HEK293 (cell line): Measurements from ENCODE around the gene WDHD1.

Source experiments
- CTCF ChIA-PET: fragments of 350-600 bp; formaldehyde crosslinking; extraction: SDS; loops from one replicate; lab custom pipeline; 2021; ENCODE audit warnings: antibody characterized with exemption; lab: Yijun Ruan, JAX
- POLR2A ChIA-PET: fragments of 300-600 bp; formaldehyde crosslinking; extraction: SDS; loops from one replicate; lab custom pipeline; 2020; ENCODE audit warnings: antibody characterized with exemption, inconsistent platforms; lab: Yijun Ruan, JAX
- H3K27ac ChIP-seq: fragments of 200-500 bp; sonication (Bioruptor generic); 2 replicates; pipeline ENCODE4 v1.5.1; 2014; ENCODE audit warnings: low read depth, low read length, control low read depth, inconsistent platforms; ENCODE audit errors: extremely low read depth
- H3K36me3 ChIP-seq, 2 experiments: fragments of 200-500 bp in 1 of 2; sonication (Bioruptor generic) in 1 of 2; 1 replicate in 1 of 2; 2 replicates in 1 of 2; pipeline ENCODE4 v1.5.1; 2014 to 2017; ENCODE audit warnings: inconsistent platforms in 2 of 2, low read length in 2 of 2; ENCODE audit not compliant: control insufficient read depth in 2 of 2, insufficient read depth in 1 of 2
- H3K4me1 ChIP-seq: fragments of 200-500 bp; sonication (Bioruptor generic); 2 replicates; pipeline ENCODE4 v1.5.1; 2014; ENCODE audit warnings: mild to moderate bottlenecking, low read length, inconsistent platforms; ENCODE audit not compliant: control insufficient read depth, insufficient read depth
- H3K4me3 ChIP-seq: 2 replicates; pipeline ENCODE4 v1.5.1; 2011; ENCODE audit warnings: low read depth, mild to moderate bottlenecking, control low read depth, low read length, moderate library complexity
- H3K9me3 ChIP-seq: fragments of 200-500 bp; sonication (Bioruptor generic); 2 replicates; pipeline ENCODE4 v1.5.1; 2014; ENCODE audit warnings: low read depth, low read length, inconsistent platforms; ENCODE audit not compliant: control insufficient read depth, insufficient read depth
- KLF7 ChIP-seq: fragments of 450-650 bp; formaldehyde crosslinking; IDR thresholded peaks from 2 replicates; pipeline ENCODE4 v1.5.1; 2016; ENCODE audit warnings: missing biosample characterization, missing genetic modification characterization, borderline replicate concordance
- OVOL3 ChIP-seq: fragments of 450-650 bp; formaldehyde crosslinking; IDR thresholded peaks from 2 replicates; pipeline ENCODE4 v1.5.1; 2016; ENCODE audit warnings: missing biosample characterization, missing genetic modification characterization
- YY1 ChIP-seq: fragments of 450-650 bp; formaldehyde crosslinking; IDR thresholded peaks from 2 replicates; pipeline ENCODE4 v1.5.1; 2018; ENCODE audit warnings: missing biosample characterization, missing genetic modification characterization
- YY2 ChIP-seq: fragments of 450-650 bp; formaldehyde crosslinking; IDR thresholded peaks from 2 replicates; pipeline ENCODE4 v1.5.1; 2016; ENCODE audit warnings: missing biosample characterization, missing genetic modification characterization
- ZFP37 ChIP-seq: fragments of 450-650 bp; formaldehyde crosslinking; IDR thresholded peaks from 2 replicates; pipeline ENCODE4 v1.5.1; 2016; ENCODE audit warnings: missing biosample characterization, missing genetic modification characterization
- ZNF121 ChIP-seq: fragments of 450-650 bp; formaldehyde crosslinking; IDR thresholded peaks from 2 replicates; pipeline ENCODE4 v1.5.1; 2016; ENCODE audit warnings: missing biosample characterization, missing genetic modification characterization
- ZNF157 ChIP-seq: fragments of 450-650 bp; formaldehyde crosslinking; IDR thresholded peaks from 2 replicates; pipeline ENCODE4 v1.5.1; 2016; ENCODE audit warnings: missing biosample characterization, missing genetic modification characterization
- ZNF175 ChIP-seq: fragments of 450-650 bp; formaldehyde crosslinking; IDR thresholded peaks from 2 replicates; pipeline ENCODE4 v1.5.1; 2016; ENCODE audit warnings: missing biosample characterization, missing genetic modification characterization
- ZNF214 ChIP-seq: fragments of 450-650 bp; formaldehyde crosslinking; IDR thresholded peaks from 2 replicates; pipeline ENCODE4 v1.5.1; 2017; ENCODE audit warnings: missing biosample characterization, mild to moderate bottlenecking, missing genetic modification characterization, borderline replicate concordance
- ZNF221 ChIP-seq: fragments of 450-650 bp; formaldehyde crosslinking; IDR thresholded peaks from 2 replicates; pipeline ENCODE4 v1.5.1; 2017; ENCODE audit warnings: missing biosample characterization, missing genetic modification characterization, borderline replicate concordance
- ZNF350 ChIP-seq: fragments of 450-650 bp; formaldehyde crosslinking; IDR thresholded peaks from 2 replicates; pipeline ENCODE4 v1.5.0; 2017; ENCODE audit warnings: missing biosample characterization, mild to moderate bottlenecking, missing genetic modification characterization
- ZNF37A ChIP-seq: fragments of 450-650 bp; IDR thresholded peaks from 2 replicates; pipeline ENCODE4 v1.5.1; 2018; ENCODE audit warnings: missing biosample characterization, missing genetic modification characterization
- ZNF473 ChIP-seq: fragments of 450-650 bp; formaldehyde crosslinking; IDR thresholded peaks from 2 replicates; pipeline ENCODE4 v1.5.1; 2017; ENCODE audit warnings: missing biosample characterization, missing genetic modification characterization
- ZNF558 ChIP-seq: fragments of 450-650 bp; formaldehyde crosslinking; IDR thresholded peaks from 2 replicates; pipeline ENCODE4 v1.5.1; 2016; ENCODE audit warnings: missing biosample characterization, missing genetic modification characterization
- ZNF670 ChIP-seq: fragments of 450-650 bp; formaldehyde crosslinking; IDR thresholded peaks from 2 replicates; pipeline ENCODE4 v1.5.1; 2016; ENCODE audit warnings: missing biosample characterization, missing genetic modification characterization, low read depth
- ZNF747 ChIP-seq: fragments of 450-650 bp; formaldehyde crosslinking; IDR thresholded peaks from 2 replicates; pipeline ENCODE4 v1.5.1; 2016; ENCODE audit warnings: missing biosample characterization, missing genetic modification characterization
- ZSCAN30 ChIP-seq: fragments of 450-650 bp; IDR thresholded peaks from 2 replicates; pipeline ENCODE4 v1.5.1; 2018; ENCODE audit warnings: missing biosample characterization, mild to moderate bottlenecking, missing genetic modification characterization, moderate library complexity
- TF ChIP-seq, protein P1 (sequence below): fragments of 450-650 bp; formaldehyde crosslinking; IDR thresholded peaks from 2 replicates; pipeline ENCODE4 v1.5.1; 2016; ENCODE audit warnings: missing biosample characterization, missing genetic modification characterization
- TF ChIP-seq, protein P2 (sequence below): fragments of 450-650 bp; formaldehyde crosslinking; IDR thresholded peaks from 2 replicates; pipeline ENCODE4; 2016; ENCODE audit warnings: missing biosample characterization, missing genetic modification characterization
- TF ChIP-seq, protein P3 (sequence below): fragments of 450-650 bp; formaldehyde crosslinking; IDR thresholded peaks from 2 replicates; pipeline ENCODE4 v1.5.1; 2016; ENCODE audit warnings: missing biosample characterization, missing genetic modification characterization, low read depth
- TF ChIP-seq, protein P4 (sequence below): fragments of 450-650 bp; formaldehyde crosslinking; IDR thresholded peaks from 2 replicates; pipeline ENCODE4 v1.5.1; 2016; ENCODE audit warnings: missing biosample characterization, missing genetic modification characterization
- TF ChIP-seq, protein P5 (sequence below): fragments of 450-650 bp; formaldehyde crosslinking; IDR thresholded peaks from 2 replicates; pipeline ENCODE4 v1.5.1; 2016; ENCODE audit warnings: missing biosample characterization, missing genetic modification characterization
- TF ChIP-seq, protein P6 (sequence below): fragments of 450-650 bp; formaldehyde crosslinking; IDR thresholded peaks from 2 replicates; pipeline ENCODE4 v1.5.1; 2017; ENCODE audit warnings: missing biosample characterization, missing genetic modification characterization

Gene WDHD1

DNA sequence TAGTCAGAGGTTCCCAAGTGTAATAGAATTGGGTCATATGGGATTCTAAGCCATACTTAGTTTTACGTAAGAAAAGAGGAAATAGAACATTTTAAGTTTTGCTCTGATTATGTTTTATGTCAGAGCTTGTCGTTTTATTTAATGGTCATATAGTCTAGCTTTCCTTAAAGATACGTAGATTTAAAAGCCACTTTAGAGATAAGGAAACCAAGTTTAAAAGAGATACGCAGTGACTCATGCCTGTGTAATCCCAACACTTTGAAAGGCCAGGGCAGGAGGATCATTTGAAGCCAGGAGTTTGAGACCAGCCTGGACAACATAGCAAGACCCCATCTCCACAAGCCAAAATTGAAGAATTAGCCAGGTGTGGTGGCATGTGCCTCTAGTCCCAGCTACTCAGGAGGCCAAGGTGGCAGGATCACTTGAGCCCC is 44.1 kb upstream of the WDHD1 start:
- TF ChIP-seq ZSCAN30 (tag by site-specific recombination) = 0 out of 2 replicates have a peak, but pooled peaks have one; percentile 14
- no peak for TF ChIP-seq ZNF350 (tag by site-specific recombination)
- no peak for TF ChIP-seq ZNF221 (tag by site-specific recombination)
- no peak for TF ChIP-seq ZNF558 (tag by site-specific recombination)
- TF ChIP-seq ZNF121 = peak; percentile 99
- no peak for TF ChIP-seq ZNF175 (tag by site-specific recombination)
- Histone ChIP-seq H3K9me3 (no peaks in the 10 kb centered on the region), H3K4me3 (no peak overlapping the region), H3K36me3 (peaks cover 8 to 13% of the 10 kb centered on the region in 2 experiments), H3K4me1 (no peaks in the 10 kb centered on the region), H3K27ac (no peak overlapping the region)
- ChIA-PET CTCF (no interaction called here), POLR2A (interaction anchor here (1.1 kb wide), 1 partner anchor 19 kb away, joined by 3 read pairs; the partner anchor contains the start of gene MAPK1IP1L)

DNA sequence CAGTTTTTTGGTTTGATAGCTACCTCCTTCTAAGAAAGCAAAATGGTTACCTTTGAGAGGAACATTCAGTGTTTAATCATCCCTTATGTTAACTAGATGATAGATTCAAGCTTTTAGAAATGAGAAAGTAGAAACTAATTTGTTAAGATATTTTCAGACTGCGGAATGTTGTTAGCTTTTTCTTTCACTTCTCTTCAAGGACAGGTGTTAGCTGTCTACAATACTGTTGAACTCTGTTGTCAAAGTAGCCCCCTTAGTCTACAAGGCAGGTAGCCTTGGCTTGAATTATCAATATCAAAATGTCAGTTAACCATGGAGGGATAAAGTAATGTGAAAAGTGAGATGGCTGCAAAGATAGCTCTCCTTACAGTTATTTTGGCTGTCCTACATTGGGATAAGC is 39.3 kb upstream of the WDHD1 start:
- Histone ChIP-seq H3K27ac (no peak overlapping the region), H3K4me1 (no peaks in the 10 kb centered on the region), H3K9me3 (no peaks in the 10 kb centered on the region), H3K4me3 (no peak overlapping the region), H3K36me3 (peaks cover 42 to 60% of the 10 kb centered on the region in 2 experiments)
- TF ChIP-seq, protein P1, sequence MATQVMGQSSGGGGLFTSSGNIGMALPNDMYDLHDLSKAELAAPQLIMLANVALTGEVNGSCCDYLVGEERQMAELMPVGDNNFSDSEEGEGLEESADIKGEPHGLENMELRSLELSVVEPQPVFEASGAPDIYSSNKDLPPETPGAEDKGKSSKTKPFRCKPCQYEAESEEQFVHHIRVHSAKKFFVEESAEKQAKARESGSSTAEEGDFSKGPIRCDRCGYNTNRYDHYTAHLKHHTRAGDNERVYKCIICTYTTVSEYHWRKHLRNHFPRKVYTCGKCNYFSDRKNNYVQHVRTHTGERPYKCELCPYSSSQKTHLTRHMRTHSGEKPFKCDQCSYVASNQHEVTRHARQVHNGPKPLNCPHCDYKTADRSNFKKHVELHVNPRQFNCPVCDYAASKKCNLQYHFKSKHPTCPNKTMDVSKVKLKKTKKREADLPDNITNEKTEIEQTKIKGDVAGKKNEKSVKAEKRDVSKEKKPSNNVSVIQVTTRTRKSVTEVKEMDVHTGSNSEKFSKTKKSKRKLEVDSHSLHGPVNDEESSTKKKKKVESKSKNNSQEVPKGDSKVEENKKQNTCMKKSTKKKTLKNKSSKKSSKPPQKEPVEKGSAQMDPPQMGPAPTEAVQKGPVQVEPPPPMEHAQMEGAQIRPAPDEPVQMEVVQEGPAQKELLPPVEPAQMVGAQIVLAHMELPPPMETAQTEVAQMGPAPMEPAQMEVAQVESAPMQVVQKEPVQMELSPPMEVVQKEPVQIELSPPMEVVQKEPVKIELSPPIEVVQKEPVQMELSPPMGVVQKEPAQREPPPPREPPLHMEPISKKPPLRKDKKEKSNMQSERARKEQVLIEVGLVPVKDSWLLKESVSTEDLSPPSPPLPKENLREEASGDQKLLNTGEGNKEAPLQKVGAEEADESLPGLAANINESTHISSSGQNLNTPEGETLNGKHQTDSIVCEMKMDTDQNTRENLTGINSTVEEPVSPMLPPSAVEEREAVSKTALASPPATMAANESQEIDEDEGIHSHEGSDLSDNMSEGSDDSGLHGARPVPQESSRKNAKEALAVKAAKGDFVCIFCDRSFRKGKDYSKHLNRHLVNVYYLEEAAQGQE (tag by site-specific recombination) = no peak
- TF ChIP-seq OVOL3 (tag by site-specific recombination) (no peak), ZNF214 (tag by site-specific recombination) (no peak), KLF7 (tag by site-specific recombination) (no peak), YY1 (tag by site-specific recombination) (no peak), YY2 (no peak), ZFP37 (tag by site-specific recombination) (no peak), ZNF558 (tag by site-specific recombination) (no peak), ZNF670 (no peak), ZNF473 (tag by site-specific recombination) (no peak), ZNF157 (tag by site-specific recombination) (no peak), ZNF37A (no peak), ZNF747 (no peak)
- TF ChIP-seq, protein P2, sequence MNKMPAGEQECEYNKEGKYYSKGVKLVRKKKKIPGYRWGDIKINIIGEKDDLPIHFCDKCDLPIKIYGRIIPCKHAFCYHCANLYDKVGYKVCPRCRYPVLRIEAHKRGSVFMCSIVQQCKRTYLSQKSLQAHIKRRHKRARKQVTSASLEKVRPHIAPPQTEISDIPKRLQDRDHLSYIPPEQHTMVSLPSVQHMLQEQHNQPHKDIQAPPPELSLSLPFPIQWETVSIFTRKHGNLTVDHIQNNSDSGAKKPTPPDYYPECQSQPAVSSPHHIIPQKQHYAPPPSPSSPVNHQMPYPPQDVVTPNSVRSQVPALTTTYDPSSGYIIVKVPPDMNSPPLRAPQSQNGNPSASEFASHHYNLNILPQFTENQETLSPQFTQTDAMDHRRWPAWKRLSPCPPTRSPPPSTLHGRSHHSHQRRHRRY (tag by site-specific recombination) = no peak
- TF ChIP-seq, protein P3, sequence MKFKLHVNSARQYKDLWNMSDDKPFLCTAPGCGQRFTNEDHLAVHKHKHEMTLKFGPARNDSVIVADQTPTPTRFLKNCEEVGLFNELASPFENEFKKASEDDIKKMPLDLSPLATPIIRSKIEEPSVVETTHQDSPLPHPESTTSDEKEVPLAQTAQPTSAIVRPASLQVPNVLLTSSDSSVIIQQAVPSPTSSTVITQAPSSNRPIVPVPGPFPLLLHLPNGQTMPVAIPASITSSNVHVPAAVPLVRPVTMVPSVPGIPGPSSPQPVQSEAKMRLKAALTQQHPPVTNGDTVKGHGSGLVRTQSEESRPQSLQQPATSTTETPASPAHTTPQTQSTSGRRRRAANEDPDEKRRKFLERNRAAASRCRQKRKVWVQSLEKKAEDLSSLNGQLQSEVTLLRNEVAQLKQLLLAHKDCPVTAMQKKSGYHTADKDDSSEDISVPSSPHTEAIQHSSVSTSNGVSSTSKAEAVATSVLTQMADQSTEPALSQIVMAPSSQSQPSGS (tag by site-specific recombination) = no peak
- TF ChIP-seq, protein P4, sequence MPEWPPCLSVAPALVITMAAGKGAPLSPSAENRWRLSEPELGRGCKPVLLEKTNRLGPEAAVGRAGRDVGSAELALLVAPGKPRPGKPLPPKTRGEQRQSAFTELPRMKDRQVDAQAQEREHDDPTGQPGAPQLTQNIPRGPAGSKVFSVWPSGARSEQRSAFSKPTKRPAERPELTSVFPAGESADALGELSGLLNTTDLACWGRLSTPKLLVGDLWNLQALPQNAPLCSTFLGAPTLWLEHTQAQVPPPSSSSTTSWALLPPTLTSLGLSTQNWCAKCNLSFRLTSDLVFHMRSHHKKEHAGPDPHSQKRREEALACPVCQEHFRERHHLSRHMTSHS (tag by site-specific recombination) = no peak
- TF ChIP-seq, protein P5, sequence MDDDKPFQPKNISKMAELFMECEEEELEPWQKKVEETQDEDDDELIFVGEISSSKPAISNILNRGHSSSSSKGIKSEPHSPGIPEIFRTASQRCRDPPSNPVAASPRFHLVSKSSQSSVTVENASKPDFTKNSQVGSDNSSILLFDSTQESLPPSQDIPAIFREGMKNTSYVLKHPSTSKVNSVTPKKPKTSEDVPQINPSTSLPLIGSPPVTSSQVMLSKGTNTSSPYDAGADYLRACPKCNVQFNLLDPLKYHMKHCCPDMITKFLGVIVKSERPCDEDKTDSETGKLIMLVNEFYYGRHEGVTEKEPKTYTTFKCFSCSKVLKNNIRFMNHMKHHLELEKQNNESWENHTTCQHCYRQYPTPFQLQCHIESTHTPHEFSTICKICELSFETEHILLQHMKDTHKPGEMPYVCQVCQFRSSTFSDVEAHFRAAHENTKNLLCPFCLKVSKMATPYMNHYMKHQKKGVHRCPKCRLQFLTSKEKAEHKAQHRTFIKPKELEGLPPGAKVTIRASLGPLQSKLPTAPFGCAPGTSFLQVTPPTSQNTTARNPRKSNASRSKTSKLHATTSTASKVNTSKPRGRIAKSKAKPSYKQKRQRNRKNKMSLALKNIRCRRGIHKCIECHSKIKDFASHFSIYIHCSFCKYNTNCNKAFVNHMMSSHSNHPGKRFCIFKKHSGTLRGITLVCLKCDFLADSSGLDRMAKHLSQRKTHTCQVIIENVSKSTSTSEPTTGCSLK = no peak
- TF ChIP-seq, protein P6, sequence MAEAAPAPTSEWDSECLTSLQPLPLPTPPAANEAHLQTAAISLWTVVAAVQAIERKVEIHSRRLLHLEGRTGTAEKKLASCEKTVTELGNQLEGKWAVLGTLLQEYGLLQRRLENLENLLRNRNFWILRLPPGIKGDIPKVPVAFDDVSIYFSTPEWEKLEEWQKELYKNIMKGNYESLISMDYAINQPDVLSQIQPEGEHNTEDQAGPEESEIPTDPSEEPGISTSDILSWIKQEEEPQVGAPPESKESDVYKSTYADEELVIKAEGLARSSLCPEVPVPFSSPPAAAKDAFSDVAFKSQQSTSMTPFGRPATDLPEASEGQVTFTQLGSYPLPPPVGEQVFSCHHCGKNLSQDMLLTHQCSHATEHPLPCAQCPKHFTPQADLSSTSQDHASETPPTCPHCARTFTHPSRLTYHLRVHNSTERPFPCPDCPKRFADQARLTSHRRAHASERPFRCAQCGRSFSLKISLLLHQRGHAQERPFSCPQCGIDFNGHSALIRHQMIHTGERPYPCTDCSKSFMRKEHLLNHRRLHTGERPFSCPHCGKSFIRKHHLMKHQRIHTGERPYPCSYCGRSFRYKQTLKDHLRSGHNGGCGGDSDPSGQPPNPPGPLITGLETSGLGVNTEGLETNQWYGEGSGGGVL = no peak
- POLR2A ChIA-PET = interaction anchor here (1.8 kb wide), 1 partner anchor 39 kb away, joined by 6 read pairs; the partner anchor contains the start of genes SOCS4 and WDHD1
- CTCF ChIA-PET = interaction anchor here (0.6 to 1.2 kb wide), 3 partner anchors 13 to 103 kb away, joined by 3 read pairs; no protein-coding TSS in a partner anchor
